Hematopoietic multipotent progenitor cell (in vitro differentiated cells): ENCODE results near the gene LYPD3. TPM values are rescaled to one million over a fixed set of nuclear protein-coding genes. Genes with fewer than 3 reads are reported as not detected.

Experiments
- DNase-seq, 3 donors: peaks; one replicate each; pipeline ENCODE4 v3.0.0-alpha.2; 2011 to 2015; ENCODE audit warnings: low read depth in 2 of 3, low spot score in 2 of 3
- total RNA-seq: library from RNA; depleted of rRNA; stranded (reverse); fragments of >200 nt; gene quantifications from one replicate; pipeline ENCODE4 v1.2.3, GENCODE V29; 2012

The LYPD3 gene
- total RNA-seq, 1 donor, result 1.1 TPM

DNA sequence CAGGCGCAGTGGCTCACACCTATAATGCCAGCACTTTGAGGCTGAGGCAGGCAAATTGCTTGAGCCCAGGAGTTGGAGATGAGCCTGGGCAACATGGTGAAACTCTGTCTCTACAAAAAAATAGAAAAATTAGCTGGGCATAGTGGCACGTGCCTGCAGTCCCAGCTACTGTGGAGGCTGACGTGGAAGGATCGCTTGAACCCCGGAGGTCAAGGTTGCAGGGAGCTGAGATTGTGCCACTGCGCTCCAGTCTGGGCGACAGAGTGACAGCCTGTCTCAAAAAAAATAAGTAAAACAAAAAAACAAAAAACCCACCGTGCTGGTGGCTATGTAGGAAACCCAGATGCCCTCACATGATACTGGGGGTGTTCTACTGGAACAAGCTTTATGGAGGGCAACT lies 22.8 kb upstream of the LYPD3 start:
- DNase-seq, result no peak

DNA sequence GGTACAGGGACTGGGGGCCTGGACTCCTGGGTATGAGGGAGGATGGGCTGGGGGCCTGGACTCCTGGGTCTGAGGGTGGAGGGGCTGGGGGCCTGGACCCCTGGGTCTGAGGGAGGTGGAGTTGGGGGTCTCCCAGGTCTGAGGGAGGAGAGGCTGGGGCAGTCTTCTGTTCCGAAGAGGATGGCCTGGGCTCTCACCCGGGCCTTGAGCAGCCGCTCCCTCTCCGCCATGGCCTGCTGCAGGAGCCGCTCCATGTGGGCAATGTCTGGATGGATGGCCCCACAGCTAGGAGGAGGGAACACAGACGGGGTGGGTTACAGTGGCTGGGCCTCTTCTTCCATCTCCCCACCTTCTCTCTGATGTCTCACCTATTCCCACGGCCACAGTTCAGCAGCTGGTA lies 21.0 kb upstream of the LYPD3 start:
- DNase-seq, result no peak

DNA sequence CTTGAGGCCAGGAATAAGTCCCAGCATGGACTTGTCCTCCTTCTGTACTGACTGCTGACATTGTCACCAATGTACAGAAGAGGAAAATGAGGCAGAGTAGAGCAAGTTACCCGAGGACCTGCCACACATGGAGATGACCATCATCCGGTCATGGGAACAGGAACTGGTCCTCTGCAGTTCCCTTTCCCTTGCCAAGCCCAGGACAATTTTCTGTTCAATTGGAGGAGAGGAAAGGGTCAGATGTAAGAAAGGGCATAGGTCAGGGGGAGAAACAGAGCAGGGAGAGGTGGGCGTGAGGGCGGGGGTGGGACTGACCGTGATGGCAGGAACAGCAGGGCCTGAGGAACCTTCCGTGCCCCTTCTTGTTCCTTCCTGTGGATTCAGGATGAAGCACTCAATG lies 20.5 kb upstream of the LYPD3 start:
- DNase-seq, result no peak

DNA sequence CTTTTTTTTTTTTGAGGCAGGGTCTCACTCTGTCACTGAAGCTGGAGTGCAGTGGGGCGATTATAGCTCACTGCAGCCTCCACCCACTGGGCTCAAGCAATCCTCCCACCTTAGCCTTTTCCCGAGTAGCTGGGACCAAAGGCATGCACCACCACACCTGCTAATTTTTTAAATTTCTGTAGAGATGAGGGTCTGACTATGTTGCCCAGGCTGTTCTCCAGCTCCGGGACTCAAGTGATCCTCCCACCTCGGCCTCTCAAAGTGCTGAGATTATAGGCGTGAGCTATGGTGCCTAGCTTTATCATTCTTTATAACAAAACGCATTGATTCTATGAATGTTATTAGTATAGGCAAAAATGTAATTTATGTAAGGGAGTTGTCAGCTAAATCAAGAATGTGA lies 17.9 kb upstream of the LYPD3 start:
- no peak for DNase-seq

DNA sequence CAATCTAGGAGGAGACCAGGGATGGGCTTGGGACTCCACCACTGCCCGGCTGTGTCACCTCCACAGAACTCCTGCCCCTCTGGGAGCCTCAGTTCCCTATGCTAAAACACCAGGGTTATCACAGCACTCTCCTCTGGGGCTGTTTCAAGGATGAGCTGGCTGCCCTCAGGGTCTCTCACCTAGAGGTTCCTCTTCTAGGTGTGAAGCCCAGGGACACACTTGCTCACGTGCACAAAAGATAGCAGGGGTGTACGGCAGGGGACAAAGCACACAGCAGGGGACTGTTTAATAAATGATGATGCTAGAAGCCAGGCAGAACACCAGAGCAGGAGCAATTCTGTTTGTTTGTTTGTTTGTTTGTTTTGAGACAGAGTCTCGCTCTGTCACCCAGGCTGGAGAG lies 16.8 kb upstream of the LYPD3 start:
- no peak for DNase-seq

DNA sequence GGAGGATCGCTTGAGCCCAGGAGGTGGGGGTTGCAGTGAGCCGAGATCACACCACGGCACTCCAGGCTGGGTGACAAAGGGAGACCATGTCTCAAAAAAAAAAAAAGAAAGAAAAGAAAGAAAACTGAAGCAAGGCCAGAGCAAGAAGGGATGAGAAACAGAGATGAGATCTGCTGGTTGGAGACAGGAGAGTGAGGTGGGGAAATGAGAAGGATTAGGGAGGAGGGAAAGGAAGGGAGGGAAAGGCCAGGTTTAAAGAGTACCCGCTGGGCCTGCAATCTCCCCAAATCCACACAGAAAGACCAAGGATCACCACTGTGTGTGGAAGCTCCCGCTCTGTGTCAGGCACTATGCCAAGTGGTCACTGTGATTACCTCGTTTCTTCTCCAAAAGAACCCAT lies 16.3 kb upstream of the LYPD3 start:
- no peak for DNase-seq

DNA sequence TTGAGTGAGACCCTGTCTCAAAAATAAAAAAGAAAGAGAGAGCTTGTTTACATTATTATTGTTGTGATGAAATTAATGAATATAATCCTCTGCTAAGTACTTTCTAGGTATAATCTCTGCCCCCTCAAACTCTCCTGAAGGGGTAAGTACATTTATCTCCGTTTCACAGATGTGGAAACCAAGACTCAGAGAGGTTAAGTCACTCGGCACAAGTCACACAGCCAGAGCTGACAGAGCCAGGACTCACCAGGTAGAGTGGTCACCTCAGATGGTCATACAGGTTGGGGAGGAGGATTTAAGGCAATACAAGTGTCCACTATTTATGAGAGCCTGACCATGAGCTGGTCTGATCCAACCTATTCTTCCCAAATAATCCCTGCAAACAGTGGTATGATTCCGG lies 15.2 kb upstream of the LYPD3 start:
- DNase-seq, result no peak

DNA sequence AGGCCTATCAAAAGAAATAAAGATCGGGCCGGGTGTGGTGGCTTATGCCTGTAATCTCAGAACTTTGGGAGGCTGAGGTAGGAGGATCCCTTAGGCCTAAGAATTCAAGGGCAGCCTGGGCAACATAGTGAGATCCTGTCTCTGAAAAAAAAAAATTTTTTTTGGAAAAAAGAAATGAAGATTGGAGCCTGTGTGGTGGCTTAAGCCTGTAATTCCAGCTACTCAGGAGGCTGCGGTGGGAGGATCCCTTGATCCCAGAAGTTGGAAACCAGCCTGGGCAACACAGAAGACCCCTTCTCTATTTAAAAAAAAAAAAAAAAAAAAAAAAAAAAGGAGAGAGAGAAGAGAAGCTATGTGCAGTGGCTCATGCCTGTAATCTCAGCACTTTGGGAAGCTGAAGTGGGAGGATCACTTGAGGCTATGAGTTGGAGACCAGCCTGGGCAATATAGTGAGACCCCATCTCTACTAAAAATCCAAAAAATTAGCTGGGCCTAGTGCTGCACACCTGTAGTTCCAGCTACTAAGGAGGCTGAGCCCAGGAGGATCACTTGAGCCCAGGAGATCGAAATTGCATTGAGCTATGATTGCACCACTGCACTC lies 14.7 kb upstream of the LYPD3 start:
- no peak for DNase-seq

DNA sequence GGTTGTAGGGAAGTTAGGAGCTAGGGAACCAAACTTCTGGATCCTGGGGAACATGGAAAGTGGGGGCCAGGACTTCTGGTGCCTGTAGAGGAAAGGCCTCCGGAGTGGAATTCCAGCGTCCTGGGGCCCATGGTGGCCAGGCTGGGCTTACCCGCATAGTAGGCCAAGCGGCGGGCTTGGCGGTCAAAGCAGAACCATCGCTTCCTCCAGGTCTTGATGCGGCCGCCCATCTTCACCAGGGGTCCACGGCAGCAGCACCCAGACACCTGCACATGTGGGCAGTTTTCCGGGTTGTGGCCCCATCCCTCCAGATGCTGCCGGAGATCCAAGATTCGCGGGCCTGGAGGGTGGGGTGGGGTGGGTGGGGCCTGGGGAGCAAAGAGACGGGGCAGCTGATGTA lies 13.8 kb upstream of the LYPD3 start:
- no peak for DNase-seq

DNA sequence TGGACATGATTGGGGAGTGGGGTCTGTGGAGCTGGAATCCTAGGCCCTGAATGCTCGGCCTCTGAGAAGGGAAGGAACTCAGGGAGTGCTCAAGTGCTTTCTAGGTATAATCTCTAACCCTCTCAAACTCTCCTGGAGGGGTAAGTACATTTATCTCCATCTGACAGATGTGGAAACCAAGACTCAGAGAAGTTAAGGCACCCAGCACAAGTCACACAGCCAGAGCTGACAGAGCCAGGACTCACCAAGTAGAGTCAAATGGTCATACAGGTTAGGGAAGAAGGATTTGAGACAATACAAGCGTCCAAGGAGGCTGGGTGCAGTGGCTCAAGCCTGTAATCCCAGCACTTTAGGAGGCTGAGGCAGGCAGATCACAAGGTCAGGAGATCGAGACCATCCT lies 12.9 kb upstream of the LYPD3 start:
- no peak for DNase-seq

DNA sequence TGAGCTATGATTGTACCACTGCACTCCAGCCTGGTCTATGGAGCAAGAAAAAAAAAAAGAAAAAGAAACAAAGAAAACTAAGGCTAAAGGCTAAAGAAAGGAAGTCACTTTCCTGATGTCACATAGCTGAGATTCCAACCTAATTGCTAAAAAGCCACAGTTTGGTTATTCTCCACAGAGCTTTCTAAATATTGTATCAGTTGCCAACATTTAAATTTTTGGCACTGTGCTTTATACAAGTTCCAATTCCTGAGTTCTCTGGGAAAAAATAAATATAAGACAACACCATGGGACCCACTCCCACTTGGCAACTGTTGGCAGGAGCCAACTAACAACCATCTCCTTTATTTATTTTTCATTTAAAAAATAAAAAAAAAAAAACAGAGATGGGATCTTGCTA lies 11.2 kb upstream of the LYPD3 start:
- DNase-seq, result no peak

DNA sequence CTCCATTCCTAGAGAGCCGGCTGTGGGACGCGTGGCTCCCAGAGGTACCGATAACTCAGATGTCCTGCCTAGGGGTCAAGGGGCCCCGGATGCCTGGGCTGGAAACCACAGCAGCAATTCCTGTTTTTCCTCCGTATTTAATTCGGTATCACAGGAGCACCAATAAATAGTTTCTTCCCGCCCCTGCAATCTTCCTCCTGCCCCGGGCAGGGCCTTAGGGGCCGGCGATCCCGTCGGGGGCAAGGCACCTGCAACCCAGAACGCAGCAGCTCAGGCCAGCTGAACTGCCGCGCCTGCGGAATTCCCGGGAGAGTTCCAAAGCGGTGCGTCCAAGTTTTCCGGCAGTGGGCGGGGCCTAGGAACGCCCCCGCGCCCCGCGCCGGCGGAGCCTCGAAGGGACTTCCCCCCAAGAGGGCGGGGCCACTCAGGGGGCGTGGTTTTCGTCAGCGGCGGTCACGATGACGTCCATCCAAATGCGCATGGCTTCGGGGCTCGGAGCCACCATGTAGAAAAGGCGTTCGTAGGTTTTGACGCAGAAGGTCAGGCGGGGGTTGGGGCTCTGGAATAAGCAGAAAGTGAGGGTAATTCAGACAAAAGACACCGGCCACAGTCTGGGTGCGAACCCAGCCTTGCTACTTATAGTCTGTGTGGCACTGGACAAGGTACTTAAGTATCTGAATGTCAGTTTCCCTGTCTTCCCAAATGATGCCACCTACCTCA lies 9.7 kb upstream of the LYPD3 start:
- DNase-seq, result peak; percentile 94 to 95 (median 94)

DNA sequence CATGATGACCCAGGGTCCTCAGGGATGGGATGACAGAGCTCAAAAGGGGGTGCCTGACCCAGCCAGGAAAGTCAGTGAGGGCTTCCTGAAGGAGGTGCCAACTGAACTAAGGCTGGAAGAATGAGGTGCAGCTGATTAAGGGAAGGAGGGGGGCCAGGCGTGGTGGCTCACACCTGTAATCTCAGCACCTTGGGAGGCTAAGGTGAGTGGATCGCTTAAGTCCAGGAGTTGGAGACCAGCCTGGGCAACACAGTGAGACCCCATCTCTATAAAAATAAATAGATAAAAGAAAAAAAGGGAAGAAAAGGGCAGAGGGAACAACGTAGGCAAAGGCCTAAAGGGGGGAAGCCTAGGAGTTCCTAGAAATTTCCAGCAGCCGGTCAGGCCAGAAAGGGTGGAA lies 9.1 kb upstream of the LYPD3 start:
- no peak for DNase-seq

DNA sequence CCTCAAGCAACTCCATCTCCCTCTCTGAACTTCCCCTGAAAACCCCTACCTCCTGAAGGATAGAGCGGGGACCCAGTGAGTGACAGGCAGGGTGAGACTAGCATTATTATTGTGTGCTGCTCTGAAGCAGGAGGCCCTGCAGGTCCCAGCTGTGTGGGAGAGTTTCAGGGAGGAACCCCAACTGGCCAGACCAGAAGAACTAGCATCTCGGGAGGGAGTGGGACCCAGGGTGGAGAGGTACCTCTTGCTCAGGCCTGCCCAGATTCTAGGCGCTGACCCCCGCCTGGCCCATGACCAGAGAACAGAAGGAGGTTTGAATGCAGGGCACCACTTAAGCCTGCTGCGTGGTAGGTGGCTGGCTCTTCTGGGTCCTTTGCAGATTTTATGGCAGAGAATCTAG lies 5.7 kb upstream of the LYPD3 start:
- no peak for DNase-seq

DNA sequence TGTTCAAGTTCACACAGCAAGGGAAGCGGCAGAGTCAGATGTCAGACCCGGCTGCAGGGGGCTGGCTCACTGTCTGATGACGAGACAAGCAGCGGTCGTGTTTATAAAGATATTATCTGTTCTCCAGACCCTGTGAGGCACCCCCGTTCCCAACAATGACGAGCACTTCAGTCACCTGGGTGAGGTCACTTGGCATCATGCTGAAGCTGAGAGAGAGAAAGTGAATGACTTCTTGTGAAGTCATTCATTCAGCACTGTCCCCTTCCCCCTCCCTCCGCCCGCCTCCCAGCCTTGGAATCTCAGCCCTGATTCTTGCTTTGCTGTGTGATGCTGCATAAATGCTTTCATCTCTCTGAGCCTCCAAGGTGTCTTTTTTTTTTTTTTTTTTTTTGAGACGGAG lies 4.9 kb upstream of the LYPD3 start:
- no peak for DNase-seq

DNA sequence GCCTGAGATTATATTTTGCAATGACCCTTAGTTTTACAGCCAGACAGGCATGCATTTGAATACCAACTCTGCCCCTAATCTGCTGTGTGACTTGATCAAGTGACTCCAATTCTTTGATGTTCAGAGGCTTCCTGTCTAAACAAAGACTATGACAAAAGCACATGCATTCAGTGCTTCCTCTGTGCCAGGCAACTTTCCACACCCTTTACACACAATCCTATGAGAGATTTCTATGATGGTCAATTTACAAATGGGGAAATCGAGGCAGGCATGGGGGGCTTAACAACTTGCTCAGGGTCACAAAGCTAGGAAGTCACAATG lies 3.7 kb upstream of the LYPD3 start:
- DNase-seq, result no peak

DNA sequence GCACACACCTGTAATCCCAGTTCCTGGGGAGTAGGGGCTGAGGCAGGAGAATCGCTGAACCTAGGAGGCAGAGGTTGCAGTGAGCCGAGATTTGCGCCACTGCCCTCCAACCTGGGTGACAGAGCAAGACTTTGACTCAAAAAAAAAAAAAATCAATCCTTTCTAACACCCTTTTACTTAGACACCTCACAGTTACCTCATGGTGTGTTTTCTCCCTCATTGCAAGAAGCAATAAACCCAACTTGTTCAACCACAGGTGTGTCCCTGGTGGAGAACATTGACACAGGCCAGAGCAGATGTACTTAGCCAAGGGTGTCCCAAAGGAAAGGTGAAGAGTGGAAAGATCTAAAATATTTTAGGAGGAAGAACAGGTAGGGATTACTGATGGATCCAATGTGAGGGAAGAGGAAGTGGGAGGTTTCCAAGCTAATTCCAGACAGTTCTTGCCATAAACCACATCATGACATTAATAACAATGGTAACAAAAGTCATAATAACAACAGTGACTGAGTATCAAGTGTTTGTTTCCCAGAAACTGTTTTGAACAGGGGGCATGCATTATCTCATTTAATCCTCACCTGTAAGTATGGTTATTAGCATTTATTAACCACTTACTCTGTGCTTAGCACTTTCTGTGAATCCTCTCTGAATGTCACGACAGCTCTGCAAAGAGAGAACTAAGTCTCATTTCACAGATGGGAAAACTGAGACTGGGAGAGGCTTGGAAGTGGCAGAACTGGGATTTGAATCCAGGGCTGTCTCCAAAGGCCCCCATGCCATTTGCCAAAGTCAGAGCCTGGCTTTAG lies 3.1 kb upstream of the LYPD3 start:
- no peak for DNase-seq

DNA sequence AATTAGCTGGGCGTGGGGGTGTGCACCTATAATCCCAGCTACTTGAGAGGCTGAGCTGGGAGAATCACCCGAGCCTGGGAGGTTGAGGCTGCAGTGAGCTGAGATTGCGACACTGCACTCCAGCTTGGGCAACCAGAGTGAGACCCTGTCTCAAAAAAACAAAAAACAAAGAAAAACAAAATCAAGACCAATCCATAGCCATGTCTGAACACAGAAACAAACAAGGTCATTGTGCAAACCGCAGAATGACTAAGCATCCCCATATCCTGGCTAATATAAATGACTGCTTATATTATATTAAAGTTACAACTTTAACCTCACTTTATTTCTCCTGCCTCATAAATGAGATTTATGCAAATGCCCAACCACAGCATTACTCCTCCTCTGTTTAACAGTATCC lies 2.3 kb upstream of the LYPD3 start:
- peak in 2 of 3 donors; percentile 60 to 61 for DNase-seq

DNA sequence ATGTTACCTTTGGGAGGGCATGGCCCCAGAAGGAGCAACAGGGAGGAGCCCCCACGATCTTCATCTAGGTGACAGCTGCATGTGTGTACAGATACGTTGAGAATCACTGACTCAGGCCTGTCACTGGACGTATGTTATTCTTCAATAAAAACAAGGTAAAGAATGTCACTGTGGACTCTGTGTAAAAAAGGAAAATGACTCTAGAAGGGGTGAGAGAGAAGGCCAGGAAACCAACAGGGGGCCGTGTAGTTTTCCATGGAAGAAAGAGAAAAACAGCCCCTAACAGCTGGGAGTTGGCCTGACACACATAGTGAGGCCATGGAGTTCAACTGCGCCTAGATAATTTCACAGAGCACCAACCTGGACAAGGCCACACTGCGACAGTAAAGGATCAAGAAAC lies 1.9 kb upstream of the LYPD3 start:
- no peak for DNase-seq

DNA sequence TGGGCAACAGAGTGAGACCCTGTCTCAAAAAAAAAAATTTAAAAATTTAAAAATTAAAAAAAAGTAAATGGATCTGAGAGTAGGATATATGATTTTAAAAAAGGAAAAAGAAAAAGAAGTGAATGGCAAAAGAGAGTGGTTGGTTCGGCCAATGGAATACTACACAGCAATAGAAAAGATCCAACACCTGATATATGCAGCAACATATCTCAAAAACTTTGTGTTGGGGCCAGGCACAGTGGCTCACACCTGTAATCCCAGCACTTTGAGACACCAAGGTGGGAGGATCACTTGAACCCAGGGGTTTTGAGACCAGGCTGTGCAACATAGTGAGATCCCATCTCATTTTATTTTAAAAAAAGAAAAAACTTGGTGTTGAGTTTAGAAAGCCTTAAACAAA lies 1.4 kb upstream of the LYPD3 start:
- no peak for DNase-seq

DNA sequence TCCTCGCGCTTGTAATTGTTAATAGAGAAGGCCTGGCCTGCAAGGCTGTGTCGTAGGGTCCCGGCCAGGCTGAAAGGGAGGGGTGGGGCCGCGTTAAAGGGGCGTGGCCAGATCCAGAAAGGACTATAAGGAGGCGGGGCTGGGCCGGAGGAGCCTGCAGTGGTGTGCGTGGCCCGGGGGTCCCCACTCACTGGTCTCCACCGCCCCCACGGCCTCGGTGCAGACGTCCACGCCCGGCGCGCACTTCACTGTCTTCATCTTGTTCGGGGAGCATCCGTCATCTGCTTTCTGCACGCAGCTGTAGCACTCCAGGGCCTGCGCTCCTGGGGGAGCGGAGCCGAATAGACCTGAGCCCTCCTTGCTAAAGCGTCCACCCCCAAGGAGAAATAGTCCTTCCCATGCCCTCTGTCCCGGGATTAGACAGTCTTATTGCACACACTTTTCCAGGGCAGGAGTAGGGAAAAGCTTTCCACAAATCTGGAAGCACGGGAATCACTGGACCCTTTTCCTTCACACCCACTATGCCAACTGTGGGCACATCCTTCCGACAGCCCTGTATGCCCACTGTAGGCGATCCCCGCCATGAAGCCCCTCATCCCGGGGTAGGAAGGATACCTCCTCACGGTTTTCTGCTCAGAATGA lies 1.2 kb downstream of the LYPD3 start:
- no peak for DNase-seq
